SK-N-SH (cell line): Measurements from ENCODE around the gene FCGBP. TPM values are rescaled to one million over a fixed set of nuclear protein-coding genes. Genes with fewer than 3 reads are reported as not detected.
"Not testable (repeated sequence)": the region's sequence is repeated elsewhere in the genome, so short reads cannot be mapped to it uniquely, and the experiment has no call there.

ENCODE experiments used
- CTCF ChIA-PET: fragments of 300-600, 350-600 bp; formaldehyde crosslinking; extraction: SDS; loops from one replicate; lab custom pipeline; 2021; lab: Yijun Ruan, JAX
- POLR2A ChIA-PET: fragments of 350-600 bp; sonication (Branson Sonifier 250); formaldehyde crosslinking; extraction: SDS; loops from one replicate; lab custom pipeline; 2020; ENCODE audit warnings: antibody characterized with exemption, inconsistent platforms; lab: Yijun Ruan, JAX
- DNase-seq: peaks from one replicate; pipeline ENCODE4 v3.0.0; 2012
- H2AFZ ChIP-seq: fragments of 200-600 bp; sonication (generic); 2 replicates; pipeline ENCODE4 v1.8.1; 2016; ENCODE audit warnings: antibody characterized with exemption, mild to moderate bottlenecking, low read depth
- H3F3A ChIP-seq: fragments of 200-600 bp; sonication (generic); replicated peaks from 2 replicates; pipeline ENCODE3; 2016; ENCODE audit warnings: antibody characterized with exemption, mild to moderate bottlenecking; ENCODE audit not compliant: insufficient read depth
- H3K27ac ChIP-seq, 2 experiments: fragments of 200-500 bp in 1 of 2; fragments of 200-600 bp in 1 of 2; sonication (Bioruptor generic) in 1 of 2; sonication (generic), shearing (Covaris generic) in 1 of 2; 2 replicates each; pipeline versions ENCODE4 v1.5.1 to v1.6.1; 2014 to 2016; ENCODE audit warnings: low read depth in 2 of 2, inconsistent platforms in 1 of 2, low read length in 1 of 2, mild to moderate bottlenecking in 1 of 2, mixed read lengths in 1 of 2
- H3K27me3 ChIP-seq: fragments of 200-600 bp; sonication (generic), shearing (Covaris generic); 2 replicates; pipeline ENCODE4 v1.6.1; 2016; ENCODE audit warnings: mixed run types; ENCODE audit not compliant: insufficient read depth
- H3K36me3 ChIP-seq, 2 experiments: fragments of 200-500 bp in 1 of 2; fragments of 200-600 bp in 1 of 2; sonication (Bioruptor generic) in 1 of 2; sonication (generic) in 1 of 2; replicated peaks in 1 of 2; 2 replicates each; pipeline versions ENCODE3 to v1.5.1; 2014 to 2016; ENCODE audit warnings: low read length in 1 of 2, mild to moderate bottlenecking in 1 of 2; ENCODE audit not compliant: insufficient read depth in 2 of 2, control insufficient read depth in 1 of 2
- H3K4me1 ChIP-seq, 2 experiments: fragments of 200-500 bp in 1 of 2; fragments of 200-600 bp in 1 of 2; sonication (Bioruptor generic) in 1 of 2; sonication (generic), shearing (Covaris generic) in 1 of 2; 2 replicates each; pipeline versions ENCODE4 v1.5.1 to v1.6.1; 2014 to 2016; ENCODE audit warnings: low read depth in 1 of 2, low read length in 1 of 2, mixed run types in 1 of 2; ENCODE audit not compliant: insufficient read depth in 2 of 2, control insufficient read depth in 1 of 2
- H3K4me2 ChIP-seq: fragments of 200-600 bp; sonication (generic), shearing (Covaris generic); 2 replicates; pipeline ENCODE4 v1.6.1; 2017; ENCODE audit warnings: mixed run types
- H3K4me3 ChIP-seq, 2 experiments: fragments of 200-500 bp in 1 of 2; fragments of 200-600 bp in 1 of 2; sonication (Bioruptor generic) in 1 of 2; sonication (generic), shearing (Covaris generic) in 1 of 2; 2 replicates each; pipeline versions ENCODE4 v1.5.1 to v1.8.1; 2014 to 2016; ENCODE audit warnings: low read depth in 2 of 2, inconsistent platforms in 1 of 2, low read length in 1 of 2, mild to moderate bottlenecking in 1 of 2, mixed read lengths in 1 of 2, moderate library complexity in 1 of 2
- H3K79me2 ChIP-seq: fragments of 200-600 bp; sonication (generic); 2 replicates; pipeline ENCODE4 v1.8.1; 2017; ENCODE audit warnings: mild to moderate bottlenecking; ENCODE audit not compliant: insufficient read depth
- H3K9ac ChIP-seq: fragments of 200-600 bp; sonication (generic); 2 replicates; pipeline ENCODE4 v1.6.1; 2017; ENCODE audit warnings: mixed run types
- H3K9me2 ChIP-seq: fragments of 200-600 bp; sonication (generic); 2 replicates; pipeline ENCODE4 v1.6.1; 2017; ENCODE audit warnings: mixed run types
- H3K9me3 ChIP-seq: fragments of 200-600 bp; sonication (generic); 2 replicates; pipeline ENCODE4 v1.6.1; 2017; ENCODE audit warnings: mixed run types, mild to moderate bottlenecking, moderate library complexity
- H4K20me1 ChIP-seq: fragments of 200-600 bp; sonication (generic); 2 replicates; pipeline ENCODE4 v1.6.1; 2017; ENCODE audit warnings: mild to moderate bottlenecking, mixed run types; ENCODE audit not compliant: insufficient read depth
- EZH2phosphoT487 ChIP-seq: fragments of 200-600 bp; sonication (generic); IDR thresholded peaks from 2 replicates; pipeline ENCODE4 v1.6.1; 2017; ENCODE audit warnings: low read depth, mixed run types, mild to moderate bottlenecking, antibody characterized with exemption, moderate library complexity, borderline replicate concordance
- FOSL2 ChIP-seq: IDR thresholded peaks from 2 replicates; pipeline ENCODE4 v1.4.0; 2012; ENCODE audit warnings: low read depth, mild to moderate bottlenecking, moderate library complexity, borderline replicate concordance
- FOXJ3 ChIP-seq: sonication (generic); formaldehyde crosslinking; IDR thresholded peaks from 2 replicates; pipeline ENCODE4 v1.5.1; 2020; ENCODE audit warnings: mild to moderate bottlenecking, missing genetic modification reagents
- FOXM1 ChIP-seq: IDR thresholded peaks from 2 replicates; pipeline ENCODE4 v1.4.0; 2012; ENCODE audit warnings: low read depth, mild to moderate bottlenecking
- MEF2A ChIP-seq: IDR thresholded peaks from 2 replicates; pipeline ENCODE4 v1.4.0; 2012; ENCODE audit warnings: low read depth, borderline replicate concordance
- NFIC ChIP-seq: IDR thresholded peaks from 2 replicates; pipeline ENCODE4 v1.4.0; 2012; ENCODE audit warnings: borderline replicate concordance
- NRF1 ChIP-seq: IDR thresholded peaks from 2 replicates; pipeline ENCODE4 v1.6.1; 2012; ENCODE audit warnings: low read depth, mild to moderate bottlenecking, low read length
- POLR2AphosphoS5 ChIP-seq: IDR thresholded peaks from 2 replicates; pipeline ENCODE4 v1.6.1; 2012; ENCODE audit warnings: low read depth, low read length
- RCOR1 ChIP-seq: fragments of 150-350 bp; IDR thresholded peaks from 2 replicates; pipeline ENCODE4 v1.6.1; 2017; ENCODE audit warnings: antibody characterized with exemption, low read length
- SMC3 ChIP-seq: IDR thresholded peaks from 2 replicates; pipeline ENCODE4 v1.6.1; 2012; ENCODE audit warnings: low read depth, low read length, improper control_type of control experiment
- TAF1 ChIP-seq: IDR thresholded peaks from 2 replicates; pipeline ENCODE4 v1.6.1; 2012; ENCODE audit warnings: low read depth, mild to moderate bottlenecking, low read length, moderate library complexity, borderline replicate concordance
- YY1 ChIP-seq: IDR thresholded peaks from 2 replicates; pipeline ENCODE4 v1.4.0; 2012; ENCODE audit warnings: low read depth, mild to moderate bottlenecking
- WGBS: methylation state at CpG from one replicate; pipeline ENCODE4 v1.1.6; 2017; ENCODE audit warnings: low lambda C conversion rate; 5-methylcytosine and 5-hydroxymethylcytosine counted together
- polyA plus RNA-seq, 3 experiments: library from polyadenylated mRNA; depleted of rRNA; stranded (reverse); fragments of >200 nt; gene quantifications; 2 replicates each; pipeline ENCODE4 v1.2.3, GENCODE V29; 2012
- TF ChIP-seq, protein P1 (sequence below): fragments of 200-600 bp; sonication (generic); IDR thresholded peaks from 2 replicates; pipeline ENCODE4 v1.6.1; 2017; ENCODE audit warnings: antibody characterized with exemption, mild to moderate bottlenecking, moderate library complexity
- TF ChIP-seq, protein P2 (sequence below): fragments of 150-350 bp; IDR thresholded peaks from 2 replicates; pipeline ENCODE4 v1.6.1; 2017; ENCODE audit warnings: antibody characterized with exemption, low read length, low read depth, borderline replicate concordance
- TF ChIP-seq, protein P3 (sequence below): IDR thresholded peaks from 2 replicates; pipeline ENCODE4 v1.4.0; 2012; ENCODE audit warnings: low read depth

The FCGBP gene
- polyA plus RNA-seq, 1 of the 3 experiments (the other 2 are of a cell fraction) = 0.07 TPM

DNA sequence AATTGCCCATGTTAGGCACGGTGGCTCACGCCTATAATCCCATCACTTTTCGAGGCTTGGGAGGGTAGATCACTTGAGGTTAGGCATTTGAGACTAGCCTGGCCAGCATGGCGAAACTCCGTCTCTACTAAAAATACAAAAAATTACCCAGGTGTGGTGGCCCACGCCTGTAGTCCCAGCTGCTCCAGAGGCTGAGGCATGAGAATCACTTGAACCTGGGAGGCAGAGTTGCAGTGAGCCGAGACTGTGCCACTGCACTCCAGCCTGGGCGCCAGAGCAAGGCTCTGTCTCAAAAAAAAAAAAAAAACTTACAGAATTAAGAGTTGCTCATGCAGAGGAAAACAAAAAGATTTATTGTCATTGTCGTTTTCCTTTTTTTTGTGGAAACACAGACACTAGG lies 33.1 kb upstream of the FCGBP start (continued):
- TF ChIP-seq POLR2AphosphoS5 = no peak
- TF ChIP-seq, protein P1, sequence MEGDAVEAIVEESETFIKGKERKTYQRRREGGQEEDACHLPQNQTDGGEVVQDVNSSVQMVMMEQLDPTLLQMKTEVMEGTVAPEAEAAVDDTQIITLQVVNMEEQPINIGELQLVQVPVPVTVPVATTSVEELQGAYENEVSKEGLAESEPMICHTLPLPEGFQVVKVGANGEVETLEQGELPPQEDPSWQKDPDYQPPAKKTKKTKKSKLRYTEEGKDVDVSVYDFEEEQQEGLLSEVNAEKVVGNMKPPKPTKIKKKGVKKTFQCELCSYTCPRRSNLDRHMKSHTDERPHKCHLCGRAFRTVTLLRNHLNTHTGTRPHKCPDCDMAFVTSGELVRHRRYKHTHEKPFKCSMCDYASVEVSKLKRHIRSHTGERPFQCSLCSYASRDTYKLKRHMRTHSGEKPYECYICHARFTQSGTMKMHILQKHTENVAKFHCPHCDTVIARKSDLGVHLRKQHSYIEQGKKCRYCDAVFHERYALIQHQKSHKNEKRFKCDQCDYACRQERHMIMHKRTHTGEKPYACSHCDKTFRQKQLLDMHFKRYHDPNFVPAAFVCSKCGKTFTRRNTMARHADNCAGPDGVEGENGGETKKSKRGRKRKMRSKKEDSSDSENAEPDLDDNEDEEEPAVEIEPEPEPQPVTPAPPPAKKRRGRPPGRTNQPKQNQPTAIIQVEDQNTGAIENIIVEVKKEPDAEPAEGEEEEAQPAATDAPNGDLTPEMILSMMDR = no peak
- TF ChIP-seq TAF1 = no peak

DNA sequence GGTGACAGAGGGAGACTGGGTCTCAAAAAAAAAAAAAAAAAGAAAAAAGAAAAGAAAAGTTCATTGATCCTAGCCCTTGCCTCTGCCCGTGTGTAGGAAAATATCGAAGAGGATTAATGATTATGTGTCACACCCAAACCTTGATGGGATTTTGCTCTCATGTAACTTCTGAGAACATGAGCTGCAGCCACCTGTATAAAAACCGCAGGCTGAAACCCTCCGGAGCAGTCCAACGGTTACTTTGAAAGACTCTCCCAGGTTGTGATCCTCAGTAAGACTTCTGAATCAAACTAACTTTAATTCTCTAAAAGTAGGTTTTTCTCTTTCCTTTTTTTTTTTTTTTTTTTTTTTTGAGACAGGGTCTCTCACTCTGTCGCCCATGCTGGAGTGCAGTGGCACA lies 32.2 kb upstream of the FCGBP start:
- no peak overlapping the region for H3K9ac ChIP-seq
- no peak overlapping the region for H3K4me2 ChIP-seq
- H3F3A ChIP-seq = no peaks in the 10 kb centered on the region
- POLR2A ChIA-PET = no interaction called here
- TF ChIP-seq RCOR1 (no peak), FOSL2 (no peak), FOXJ3 (no peak), YY1 (no peak), FOXM1 (no peak), MEF2A (no peak)
- TF ChIP-seq, protein P2, sequence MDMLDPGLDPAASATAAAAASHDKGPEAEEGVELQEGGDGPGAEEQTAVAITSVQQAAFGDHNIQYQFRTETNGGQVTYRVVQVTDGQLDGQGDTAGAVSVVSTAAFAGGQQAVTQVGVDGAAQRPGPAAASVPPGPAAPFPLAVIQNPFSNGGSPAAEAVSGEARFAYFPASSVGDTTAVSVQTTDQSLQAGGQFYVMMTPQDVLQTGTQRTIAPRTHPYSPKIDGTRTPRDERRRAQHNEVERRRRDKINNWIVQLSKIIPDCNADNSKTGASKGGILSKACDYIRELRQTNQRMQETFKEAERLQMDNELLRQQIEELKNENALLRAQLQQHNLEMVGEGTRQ = no peak
- TF ChIP-seq, all 33 proteins: peak for 0
- Histone ChIP-seq H3K9me2 (no peaks in the 10 kb centered on the region), H3K4me3 (no peak overlapping the region), H4K20me1 (no peaks in the 10 kb centered on the region), H3K27ac (no peak overlapping the region), H3K36me3 (no peaks in the 10 kb centered on the region), H3K4me1 (peaks cover 2 to 7% of the 10 kb centered on the region in 2 experiments; a peak in 2 of 4 replicates), H3K9me3 (no peaks in the 10 kb centered on the region), H3K27me3 (no peaks in the 10 kb centered on the region), H2AFZ (no peak overlapping the region), H3K79me2 (peaks cover 7% of the 10 kb centered on the region)
- CTCF ChIA-PET = no interaction called here
- no peak for DNase-seq
- 93% methylated on average over 6 of the region's 6 CpGs for WGBS

DNA sequence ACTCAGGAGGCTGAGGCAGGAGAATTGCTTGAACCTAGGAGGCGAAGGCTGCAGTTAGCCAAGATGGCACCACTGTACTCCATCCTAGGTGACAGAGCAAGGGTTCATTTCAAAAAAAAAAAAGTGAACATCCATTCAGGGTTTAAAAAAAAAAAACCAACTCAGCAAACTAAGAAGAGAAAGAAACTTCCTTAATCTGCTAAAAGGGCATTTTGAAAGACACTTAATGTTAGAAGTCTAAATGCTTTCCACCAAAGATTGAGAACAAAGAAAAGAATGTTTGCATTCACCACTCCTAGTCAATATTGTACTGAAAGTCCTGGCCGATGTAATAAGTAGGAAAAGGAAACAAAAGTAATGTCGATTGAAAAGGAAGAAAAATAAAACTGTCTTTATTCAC lies 29.5 kb upstream of the FCGBP start:
- no peak for DNase-seq
- H3K4me3 ChIP-seq = no peak overlapping the region
- ChIA-PET CTCF (no interaction called here), POLR2A (no interaction called here)
- H3K4me1 ChIP-seq = no peaks in the 10 kb centered on the region
- H3F3A ChIP-seq = no peaks in the 10 kb centered on the region
- H3K36me3 ChIP-seq = no peaks in the 10 kb centered on the region
- H3K9me2 ChIP-seq = no peaks in the 10 kb centered on the region
- no peaks in the 10 kb centered on the region for H3K79me2 ChIP-seq
- no peak overlapping the region for H3K27ac ChIP-seq
- no peaks in the 10 kb centered on the region for H4K20me1 ChIP-seq
- no peak for TF ChIP-seq NRF1
- no peak for TF ChIP-seq EZH2phosphoT487
- no peak for TF ChIP-seq NFIC
- TF ChIP-seq SMC3 = no peak
- TF ChIP-seq, protein P3, sequence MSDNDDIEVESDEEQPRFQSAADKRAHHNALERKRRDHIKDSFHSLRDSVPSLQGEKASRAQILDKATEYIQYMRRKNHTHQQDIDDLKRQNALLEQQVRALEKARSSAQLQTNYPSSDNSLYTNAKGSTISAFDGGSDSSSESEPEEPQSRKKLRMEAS = no peak
- TF ChIP-seq FOXJ3 = no peak
- no peaks in the 10 kb centered on the region for H3K27me3 ChIP-seq
- H3K9ac ChIP-seq = no peak overlapping the region
- H3K9me3 ChIP-seq = no peaks in the 10 kb centered on the region
- WGBS = 75% methylated on average over 3 of the region's 3 CpGs
- no peak overlapping the region for H2AFZ ChIP-seq
- no peak overlapping the region for H3K4me2 ChIP-seq

DNA sequence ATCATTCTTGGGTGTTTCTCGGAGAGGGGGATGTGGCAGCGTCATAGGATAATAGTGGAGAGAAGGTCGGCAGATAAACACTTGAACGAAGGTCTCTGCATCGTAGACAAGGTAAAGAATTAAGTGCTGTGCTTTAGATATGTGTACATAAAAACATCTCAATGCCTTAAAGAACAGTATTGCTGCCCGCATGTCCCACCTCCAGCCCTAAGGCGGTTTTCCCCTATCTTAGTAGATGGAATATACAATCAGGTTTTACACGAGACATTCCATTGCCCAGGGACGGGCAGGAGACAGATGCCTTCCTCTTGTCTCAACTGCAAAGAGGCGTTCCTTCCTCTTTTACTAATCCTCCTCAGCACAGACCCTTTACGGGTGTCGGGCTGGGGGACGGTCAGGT lies 25.0 kb upstream of the FCGBP start:
- H3K9me2 ChIP-seq, H4K20me1 ChIP-seq, H3K27me3 ChIP-seq, H3K4me3 ChIP-seq, H3K9ac ChIP-seq, H3F3A ChIP-seq, H3K27ac ChIP-seq, H2AFZ ChIP-seq, H3K4me1 ChIP-seq, H3K9me3 ChIP-seq, H3K4me2 ChIP-seq, DNase-seq, POLR2A ChIA-PET, H3K36me3 ChIP-seq, H3K79me2 ChIP-seq: not testable (repeated sequence)
- CTCF ChIA-PET = interaction anchor here (1.1 kb wide), 1 partner anchor 11 kb away, joined by 3 read pairs; the partner anchor contains the start of gene PSMC4
- WGBS = 91% methylated on average over 13 of the region's 13 CpGs

DNA sequence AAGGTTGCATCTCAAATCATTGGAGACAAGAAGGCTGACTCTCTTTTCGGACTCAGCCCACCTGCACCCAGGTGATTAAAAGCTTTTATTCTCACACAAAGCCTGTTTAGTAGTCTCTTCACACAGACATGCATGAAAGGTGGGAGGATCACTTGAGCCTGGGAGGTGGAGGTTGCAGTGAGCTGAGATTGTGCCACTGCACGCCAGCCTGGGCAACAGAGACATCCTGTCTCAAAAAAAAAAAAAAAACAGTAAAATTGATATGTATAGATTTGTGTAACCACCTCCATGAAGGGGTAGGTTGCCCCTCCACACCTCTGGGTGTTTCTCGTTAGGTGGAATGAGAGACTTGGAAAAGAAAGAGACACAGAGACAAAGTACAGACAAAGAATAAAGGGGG lies 24.5 kb upstream of the FCGBP start:
- H3K79me2 ChIP-seq, POLR2A ChIA-PET, H3K9me2 ChIP-seq, H3K27ac ChIP-seq, H4K20me1 ChIP-seq, H3K9me3 ChIP-seq, H3K9ac ChIP-seq, H3K36me3 ChIP-seq, H3K4me1 ChIP-seq, H2AFZ ChIP-seq, H3F3A ChIP-seq, H3K4me2 ChIP-seq, H3K27me3 ChIP-seq, H3K4me3 ChIP-seq, DNase-seq: not testable (repeated sequence)
- WGBS = 82% methylated on average over 3 of the region's 3 CpGs
- CTCF ChIA-PET = interaction anchor here (1.1 kb wide), 1 partner anchor 12 kb away, joined by 3 read pairs; the partner anchor contains the start of gene PSMC4
